Right atrium auricular region (tissue), 2 donors: Measurements from ENCODE around the gene PRR5L. TPM values are rescaled to one million over a fixed set of nuclear protein-coding genes. Genes with fewer than 3 reads are reported as not detected.

Experiments
- DNase-seq: peaks from one replicate; pipeline ENCODE4 v3.0.0-alpha.2; 2019; ENCODE audit warnings: low spot score
- H3K27ac ChIP-seq, 2 donors: fragments of 200-600 bp; sonication (generic); 1 replicate in 1 of 2; 2 replicates in 1 of 2; pipeline ENCODE4 v1.5.1; 2016 to 2019
- H3K27me3 ChIP-seq, 2 donors: fragments of 200-600 bp; sonication (generic); one replicate each; pipeline versions ENCODE4 v1.5.1 to v1.6.0; 2017 to 2019
- H3K36me3 ChIP-seq: fragments of 200-600 bp; sonication (generic); one replicate; pipeline ENCODE4 v1.5.1; 2016
- H3K4me1 ChIP-seq, 2 donors: fragments of 200-600 bp; sonication (generic); one replicate each; pipeline versions ENCODE4 v1.5.1 to v1.6.0; 2017 to 2019
- H3K4me3 ChIP-seq, 2 donors: fragments of 200-600 bp; sonication (generic); 1 replicate in 1 of 2; 2 replicates in 1 of 2; pipeline ENCODE4 v1.5.1; 2017 to 2019; ENCODE audit warnings: mild to moderate bottlenecking in 1 of 2, moderate library complexity in 1 of 2
- H3K9me3 ChIP-seq, 2 donors: fragments of 200-600 bp; sonication (generic); one replicate each; pipeline ENCODE4 v1.5.1; 2019
- total RNA-seq, 2 donors: library from RNA; depleted of rRNA; stranded (reverse); fragments of >200 nt; gene quantifications; one replicate each; pipeline ENCODE4 v1.1.0, GENCODE V29; 2016
- TF ChIP-seq, protein P1 (sequence below), 2 donors: fragments of 200-600 bp; sonication (generic); IDR thresholded peaks; one replicate each; pipeline ENCODE4 v1.5.1; 2019; ENCODE audit warnings: antibody characterized with exemption in 2 of 2

PRR5L gene
- total RNA-seq, 2 donors from 2014 or later: 1.3 to 6.8 TPM

DNA sequence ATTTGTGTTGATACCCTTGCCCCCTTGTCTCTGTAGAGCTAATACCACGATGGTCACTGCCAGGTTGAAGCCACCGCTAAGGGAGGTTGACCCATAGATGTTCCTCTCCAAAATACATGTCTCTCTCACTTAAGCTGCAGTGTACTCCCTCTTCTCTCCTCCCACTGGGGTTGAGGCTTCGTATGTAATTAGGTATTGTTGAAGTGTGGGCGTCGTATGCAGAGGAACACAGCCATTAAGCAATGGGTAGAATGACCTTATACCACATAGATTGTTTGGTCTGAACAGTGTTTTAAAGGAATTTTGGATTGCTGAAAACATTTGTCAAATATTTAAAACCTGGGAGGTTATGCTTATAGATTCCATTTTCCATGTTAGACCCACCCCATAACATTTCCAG lies 142.0 kb downstream of the PRR5L start:
- TF ChIP-seq, protein P1, sequence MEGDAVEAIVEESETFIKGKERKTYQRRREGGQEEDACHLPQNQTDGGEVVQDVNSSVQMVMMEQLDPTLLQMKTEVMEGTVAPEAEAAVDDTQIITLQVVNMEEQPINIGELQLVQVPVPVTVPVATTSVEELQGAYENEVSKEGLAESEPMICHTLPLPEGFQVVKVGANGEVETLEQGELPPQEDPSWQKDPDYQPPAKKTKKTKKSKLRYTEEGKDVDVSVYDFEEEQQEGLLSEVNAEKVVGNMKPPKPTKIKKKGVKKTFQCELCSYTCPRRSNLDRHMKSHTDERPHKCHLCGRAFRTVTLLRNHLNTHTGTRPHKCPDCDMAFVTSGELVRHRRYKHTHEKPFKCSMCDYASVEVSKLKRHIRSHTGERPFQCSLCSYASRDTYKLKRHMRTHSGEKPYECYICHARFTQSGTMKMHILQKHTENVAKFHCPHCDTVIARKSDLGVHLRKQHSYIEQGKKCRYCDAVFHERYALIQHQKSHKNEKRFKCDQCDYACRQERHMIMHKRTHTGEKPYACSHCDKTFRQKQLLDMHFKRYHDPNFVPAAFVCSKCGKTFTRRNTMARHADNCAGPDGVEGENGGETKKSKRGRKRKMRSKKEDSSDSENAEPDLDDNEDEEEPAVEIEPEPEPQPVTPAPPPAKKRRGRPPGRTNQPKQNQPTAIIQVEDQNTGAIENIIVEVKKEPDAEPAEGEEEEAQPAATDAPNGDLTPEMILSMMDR (IDR thresholded peaks at IDR 0.05): no peak
- H3K4me3 ChIP-seq: no peak overlapping the region

DNA sequence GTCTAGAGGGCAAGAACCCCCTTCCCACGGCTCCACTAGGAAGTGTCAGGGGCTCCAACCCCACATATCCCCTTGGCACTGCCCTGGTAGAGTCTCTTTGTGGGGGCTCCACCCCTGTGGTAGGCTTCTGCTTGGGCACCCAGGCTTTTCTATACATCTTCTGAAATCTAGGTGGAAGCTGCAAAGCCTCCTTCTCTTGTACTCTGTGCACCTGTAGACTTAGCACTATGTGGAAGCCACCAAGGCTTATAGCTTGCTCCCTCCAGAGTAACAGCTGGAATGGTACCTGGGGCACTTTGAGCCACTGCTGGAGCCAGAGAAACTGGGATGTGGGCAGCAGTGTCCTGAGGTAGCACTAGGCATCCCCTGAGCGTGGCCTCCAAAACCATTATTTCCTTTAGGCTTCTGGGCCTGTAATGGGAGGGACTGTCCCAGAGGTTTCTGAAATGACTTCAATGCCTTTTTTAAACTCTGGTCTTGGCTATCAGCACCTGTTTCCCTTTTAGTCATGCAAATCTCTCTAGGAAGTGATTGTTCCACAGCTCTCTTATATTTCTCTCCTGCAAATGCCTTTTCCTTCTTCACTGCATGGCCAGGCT lies 145.6 kb downstream of the PRR5L start:
- Histone ChIP-seq H3K4me1 (no peaks in the 10 kb centered on the region), H3K9me3 (no peaks in the 10 kb centered on the region), H3K4me3 (no peak overlapping the region), H3K36me3 (no peaks in the 10 kb centered on the region), H3K27me3 (no peaks in the 10 kb centered on the region), H3K27ac (no peak overlapping the region)
- TF ChIP-seq, protein P1 (IDR thresholded peaks at IDR 0.05): no peak
- DNase-seq: no peak

More for the DNA sequence above, 142.0 kb downstream of the PRR5L start:
- no peak overlapping the region for H3K27ac ChIP-seq
- H3K4me1 ChIP-seq: no peaks in the 10 kb centered on the region
- H3K36me3 ChIP-seq: no peaks in the 10 kb centered on the region
- H3K9me3 ChIP-seq: no peaks in the 10 kb centered on the region
- no peaks in the 10 kb centered on the region for H3K27me3 ChIP-seq
- DNase-seq: no peak

DNA sequence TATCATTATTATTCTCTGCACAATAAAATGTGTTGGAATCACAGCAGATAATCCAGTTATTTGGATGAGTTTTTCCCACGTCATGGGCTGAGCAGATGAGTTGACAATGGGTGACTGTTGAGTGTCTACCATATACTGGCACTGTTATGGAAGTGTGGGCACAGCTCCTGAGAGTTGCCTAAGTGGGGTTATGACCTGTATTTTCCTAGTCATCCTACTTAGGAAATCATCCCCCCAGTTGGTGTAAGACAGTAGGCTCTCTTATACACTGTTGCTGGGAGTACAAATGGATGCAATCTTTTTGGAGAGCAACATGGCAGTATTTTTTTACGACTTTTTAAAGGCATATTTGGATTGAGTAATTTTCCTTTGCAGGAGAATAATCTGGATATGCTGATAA lies 147.6 kb downstream of the PRR5L start:
- TF ChIP-seq, protein P1 (IDR thresholded peaks at IDR 0.05): no peak
- no peaks in the 10 kb centered on the region for H3K27me3 ChIP-seq
- H3K4me1 ChIP-seq: no peaks in the 10 kb centered on the region
- no peak overlapping the region for H3K27ac ChIP-seq
- no peaks in the 10 kb centered on the region for H3K36me3 ChIP-seq
- no peak overlapping the region for H3K4me3 ChIP-seq
- no peak for DNase-seq
- no peaks in the 10 kb centered on the region for H3K9me3 ChIP-seq

DNA sequence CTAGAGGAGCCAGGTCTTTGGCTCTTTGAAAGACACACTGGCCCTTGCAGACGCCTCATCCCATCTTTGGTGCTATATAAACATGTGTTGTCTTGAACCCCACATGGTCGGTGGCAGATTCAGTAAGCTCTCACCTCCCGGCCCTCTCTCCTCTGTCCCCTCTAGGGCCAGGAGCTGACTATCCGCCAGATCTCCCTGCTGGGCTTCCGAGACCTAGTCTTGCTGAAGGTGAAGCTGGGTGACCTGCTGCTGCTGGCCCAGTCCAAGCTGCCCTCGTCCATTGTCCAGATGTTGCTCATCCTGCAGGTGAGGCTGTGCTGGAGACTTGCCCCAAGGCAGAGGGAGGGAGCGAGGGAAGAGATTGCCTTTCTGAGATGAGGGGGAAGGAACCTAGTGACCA lies 150.0 kb downstream of the PRR5L start:
- Histone ChIP-seq H3K4me1 (peaks cover 0 to 16% of the 10 kb centered on the region in 2 donors), H3K36me3 (no peaks in the 10 kb centered on the region)

DNA sequence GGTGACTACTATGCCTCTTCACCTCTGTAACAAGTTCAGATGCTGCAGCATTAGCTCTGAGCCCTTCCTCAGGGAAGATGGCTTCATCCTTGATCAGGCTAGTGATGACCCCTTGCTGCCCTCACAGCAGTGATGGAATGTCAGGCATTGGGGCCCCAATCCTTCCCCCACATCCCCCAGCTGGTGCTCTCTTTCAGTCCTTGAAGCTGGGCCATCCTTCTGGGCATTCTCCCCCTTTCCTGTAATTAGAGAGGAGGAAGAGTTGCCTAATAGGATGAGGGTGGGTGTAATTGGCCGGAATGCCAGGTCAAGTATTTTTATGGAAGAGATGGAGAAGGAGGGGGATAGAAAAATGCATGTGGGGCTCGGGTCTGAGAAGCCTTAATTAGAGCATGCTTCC lies 151.4 kb downstream of the PRR5L start:
- Histone ChIP-seq H3K4me1 (peaks cover 0 to 16% of the 10 kb centered on the region in 2 donors), H3K27me3 (no peaks in the 10 kb centered on the region), H3K4me3 (no peak overlapping the region), H3K27ac (no peak overlapping the region), H3K36me3 (no peaks in the 10 kb centered on the region), H3K9me3 (no peaks in the 10 kb centered on the region)
- no peak for DNase-seq
- TF ChIP-seq, protein P1 (IDR thresholded peaks at IDR 0.05): no peak

More for the DNA sequence above, 150.0 kb downstream of the PRR5L start:
- DNase-seq: no peak
- TF ChIP-seq, protein P1 (IDR thresholded peaks at IDR 0.05): no peak
- Histone ChIP-seq H3K9me3 (no peaks in the 10 kb centered on the region), H3K4me3 (no peak overlapping the region), H3K27me3 (no peaks in the 10 kb centered on the region), H3K27ac (no peak overlapping the region)

DNA sequence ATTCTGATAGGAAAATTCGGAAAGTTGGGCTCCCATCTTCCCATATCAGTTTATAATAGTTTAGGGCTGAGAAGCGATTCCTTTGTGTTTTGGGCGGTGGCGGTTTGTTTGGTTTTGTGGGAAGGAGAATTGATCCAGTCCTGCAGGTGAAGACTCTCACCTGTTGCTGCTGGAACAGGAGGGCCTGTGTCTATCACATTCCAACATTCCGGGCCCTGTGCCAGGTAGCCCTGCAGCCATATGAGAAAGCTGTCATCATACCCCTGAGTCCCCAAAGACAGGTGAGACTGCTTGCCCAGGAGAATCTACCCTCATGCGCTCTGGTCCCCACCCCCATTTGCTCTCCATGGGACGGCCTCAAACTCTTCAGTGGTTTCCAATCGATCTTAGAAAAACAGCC lies 151.9 kb downstream of the PRR5L start:
- Histone ChIP-seq H3K27me3 (no peaks in the 10 kb centered on the region), H3K27ac (no peak overlapping the region), H3K4me3 (no peak overlapping the region), H3K36me3 (no peaks in the 10 kb centered on the region), H3K9me3 (no peaks in the 10 kb centered on the region), H3K4me1 (peaks cover 0 to 18% of the 10 kb centered on the region in 2 donors)
- DNase-seq: no peak
- TF ChIP-seq, protein P1 (IDR thresholded peaks at IDR 0.05): no peak
